ENCODE results near the gene SCG3.

DNA sequence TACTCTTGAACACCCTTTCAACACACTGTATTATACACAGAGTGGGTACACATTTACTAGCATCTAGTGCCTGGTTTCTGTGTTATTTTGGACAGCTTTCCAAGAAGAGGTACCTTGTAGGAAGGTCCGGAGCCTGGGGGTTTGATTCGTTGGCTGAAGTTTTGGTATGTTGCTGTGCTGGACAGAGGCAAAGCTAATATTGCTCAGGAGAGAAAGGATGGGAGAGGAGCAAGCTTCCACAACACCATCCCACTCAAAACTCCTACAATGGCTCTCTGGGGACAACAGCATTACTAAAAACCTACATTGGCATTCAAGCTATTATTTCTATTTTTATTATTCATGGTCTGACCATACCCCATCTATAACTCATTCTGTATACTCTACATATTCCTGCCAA is 57.2 kb downstream of the SCG3 start:
- TF ChIP-seq, protein P1, sequence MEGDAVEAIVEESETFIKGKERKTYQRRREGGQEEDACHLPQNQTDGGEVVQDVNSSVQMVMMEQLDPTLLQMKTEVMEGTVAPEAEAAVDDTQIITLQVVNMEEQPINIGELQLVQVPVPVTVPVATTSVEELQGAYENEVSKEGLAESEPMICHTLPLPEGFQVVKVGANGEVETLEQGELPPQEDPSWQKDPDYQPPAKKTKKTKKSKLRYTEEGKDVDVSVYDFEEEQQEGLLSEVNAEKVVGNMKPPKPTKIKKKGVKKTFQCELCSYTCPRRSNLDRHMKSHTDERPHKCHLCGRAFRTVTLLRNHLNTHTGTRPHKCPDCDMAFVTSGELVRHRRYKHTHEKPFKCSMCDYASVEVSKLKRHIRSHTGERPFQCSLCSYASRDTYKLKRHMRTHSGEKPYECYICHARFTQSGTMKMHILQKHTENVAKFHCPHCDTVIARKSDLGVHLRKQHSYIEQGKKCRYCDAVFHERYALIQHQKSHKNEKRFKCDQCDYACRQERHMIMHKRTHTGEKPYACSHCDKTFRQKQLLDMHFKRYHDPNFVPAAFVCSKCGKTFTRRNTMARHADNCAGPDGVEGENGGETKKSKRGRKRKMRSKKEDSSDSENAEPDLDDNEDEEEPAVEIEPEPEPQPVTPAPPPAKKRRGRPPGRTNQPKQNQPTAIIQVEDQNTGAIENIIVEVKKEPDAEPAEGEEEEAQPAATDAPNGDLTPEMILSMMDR (IDR thresholded peaks at IDR 0.05) = no peak
- no peak for TF ChIP-seq POLR2A (IDR thresholded peaks at IDR 0.05)

Data from vagina (tissue), 2 donors.